K562 (cell line): Measurements from ENCODE around the gene SEMA4G. TPM values are rescaled to one million over a fixed set of nuclear protein-coding genes. Genes with fewer than 3 reads are reported as not detected.

ENCODE experiments used
- ATAC-seq: fragments of 200-7000 bp; cut with Tn5 transposase; 3 replicates; pipeline ENCODE4 v1.9.1; 2020; ENCODE audit warnings: moderate library complexity
- BruUV-seq: library from RNA; stranded (reverse); fragments of 400-500 nt; replicated peaks from 2 replicates; lab custom pipeline; 2021; lab: Mats Ljungman, UMichigan
- CTCF ChIA-PET: fragments of 300-600 bp; formaldehyde crosslinking; extraction: SDS; loops from one replicate; lab custom pipeline; 2021; ENCODE audit warnings: low intra/inter-chr PET ratio; lab: Yijun Ruan, JAX
- POLR2A ChIA-PET: fragments of 300-600, 350-650 bp; sonication (Branson Sonifier 250); formaldehyde crosslinking; extraction: SDS; loops from one replicate; lab custom pipeline; 2021; ENCODE audit warnings: antibody characterized with exemption, inconsistent platforms; lab: Yijun Ruan, JAX
- DNase-seq, 4 experiments: peaks; one replicate each; pipeline versions ENCODE4 v3.0.0 to v3.0.0-alpha.2; 2011 to 2018; ENCODE audit warnings: low spot score in 3 of 4, mixed read lengths in 3 of 4; ENCODE audit errors: extremely low read depth in 1 of 4
- FAIRE-seq: peaks from 2 replicates; lab custom pipeline; 2011; peaks lifted over from hg19 to GRCh38; lab: Jason Lieb, UNC
- H2AFZ ChIP-seq: 2 replicates; pipeline ENCODE4 v1.6.0; 2011; ENCODE audit warnings: low read depth, low read length, control low read depth, inconsistent platforms
- H3K27ac ChIP-seq: fragments of 200-600 bp; 3 replicates; pipeline ENCODE4 v1.8.0; 2011; ENCODE audit warnings: low read depth, mild to moderate bottlenecking, control low read depth, inconsistent platforms, low read length, moderate library complexity, mixed read lengths; ENCODE audit errors: extremely low read depth
- H3K27me3 ChIP-seq, 2 experiments: fragments of 300-600 bp in 1 of 2; 2 replicates in 1 of 2; 3 replicates in 1 of 2; pipeline versions ENCODE4 v1.6.0 to v1.8.0; 2011; ENCODE audit warnings: inconsistent platforms in 2 of 2, low read length in 2 of 2, mild to moderate bottlenecking in 1 of 2, mixed read lengths in 1 of 2, moderate library complexity in 1 of 2; ENCODE audit not compliant: control insufficient read depth in 2 of 2, insufficient read depth in 2 of 2
- H3K36me3 ChIP-seq: fragments of 300-600 bp; 3 replicates; pipeline ENCODE4 v1.8.0; 2011; ENCODE audit warnings: mild to moderate bottlenecking, low read length, inconsistent platforms; ENCODE audit not compliant: control insufficient read depth, insufficient read depth
- H3K4me1 ChIP-seq, 2 experiments: fragments of 200-600 bp in 1 of 2; replicated peaks in 1 of 2; 2 replicates in 1 of 2; 3 replicates in 1 of 2; pipeline versions ENCODE4 v1.5.1 to v1.8.0; 2011; ENCODE audit warnings: inconsistent platforms in 2 of 2, low read length in 2 of 2, mild to moderate bottlenecking in 1 of 2, mixed read lengths in 1 of 2, moderate library complexity in 1 of 2; ENCODE audit not compliant: control insufficient read depth in 2 of 2, insufficient read depth in 2 of 2
- H3K4me2 ChIP-seq: 2 replicates; pipeline ENCODE4 v1.6.1; 2011; ENCODE audit warnings: low read length, control low read depth, inconsistent platforms, mixed read lengths; ENCODE audit not compliant: insufficient read depth
- H3K4me3 ChIP-seq: fragments of 200-600 bp; sonication (generic), shearing (Covaris generic); 2 replicates; pipeline ENCODE4 v1.5.1; 2016; ENCODE audit warnings: control low read depth, inconsistent platforms
- H3K79me2 ChIP-seq: fragments of 200-600 bp; 3 replicates; pipeline ENCODE4 v1.8.0; 2011; ENCODE audit warnings: low read length, inconsistent platforms; ENCODE audit not compliant: control insufficient read depth, insufficient read depth
- H3K9ac ChIP-seq, 2 experiments: 2 replicates each; pipeline versions ENCODE4 v1.6.0 to v1.6.1; 2011; ENCODE audit warnings: low read depth in 2 of 2, low read length in 2 of 2, control low read depth in 1 of 2, inconsistent platforms in 1 of 2, mild to moderate bottlenecking in 1 of 2, mixed read lengths in 1 of 2; ENCODE audit not compliant: insufficient read depth in 1 of 2
- H3K9me1 ChIP-seq: one replicate; pipeline ENCODE4 v1.6.0; 2011; ENCODE audit warnings: inconsistent platforms, mild to moderate bottlenecking, low read length, moderate library complexity; ENCODE audit not compliant: control insufficient read depth, insufficient read depth
- H3K9me3 ChIP-seq: replicated peaks from 2 replicates; pipeline ENCODE4 v1.5.1; 2011; ENCODE audit warnings: low read depth, low read length, inconsistent platforms; ENCODE audit not compliant: control insufficient read depth, insufficient read depth
- H4K20me1 ChIP-seq: replicated peaks from 2 replicates; pipeline ENCODE4 v1.6.1; 2011; ENCODE audit warnings: low read length, inconsistent platforms, mixed read lengths; ENCODE audit not compliant: control insufficient read depth, insufficient read depth
- HSF4 ChIP-seq: fragments of 250-450 bp; sonication (Bioruptor Pico); IDR thresholded peaks from 2 replicates; pipeline ENCODE4 v2.1.2; 2022; ENCODE audit warnings: mild to moderate bottlenecking, moderate library complexity, borderline replicate concordance
- PHTF2 ChIP-seq: fragments of 250-450 bp; sonication (Bioruptor Pico); IDR thresholded peaks from 2 replicates; pipeline ENCODE4 v1.5.0; 2021; ENCODE audit warnings: mild to moderate bottlenecking
- RBFOX2 ChIP-seq: fragments of 200-400 bp; formaldehyde crosslinking; IDR thresholded peaks from 2 replicates; pipeline ENCODE4 v1.6.1; 2017; ENCODE audit warnings: low read depth, mild to moderate bottlenecking, low read length, moderate library complexity
- RBM25 ChIP-seq: fragments of 200-400 bp; formaldehyde crosslinking; IDR thresholded peaks from 2 replicates; pipeline ENCODE4 v1.6.1; 2018; ENCODE audit warnings: low read length, low read depth, moderate library complexity; ENCODE audit not compliant: severe bottlenecking
- TEAD2 ChIP-seq: fragments of 450-650 bp; IDR thresholded peaks from 2 replicates; pipeline ENCODE4 v1.6.1; 2016; ENCODE audit warnings: missing genetic modification characterization, control low read depth, missing compliant biosample characterization
- WHSC1 ChIP-seq: IDR thresholded peaks from one replicate; pipeline ENCODE4 v1.6.1; 2012; ENCODE audit warnings: low read length, control low read depth, inconsistent platforms
- ZC3H11A ChIP-seq: IDR thresholded peaks from 2 replicates; pipeline ENCODE4 v1.6.1; 2012; ENCODE audit warnings: low read depth, low read length, improper control_type of control experiment
- ZNF3 ChIP-seq: fragments of 250-450 bp; sonication (Bioruptor Pico); IDR thresholded peaks from 2 replicates; pipeline ENCODE4 v1.5.0; 2021; ENCODE audit warnings: mild to moderate bottlenecking, moderate library complexity
- ZNF644 ChIP-seq: fragments of 200-800 bp; sonication (Bioruptor generic); IDR thresholded peaks from 2 replicates; pipeline ENCODE4 v1.6.1; 2016; ENCODE audit warnings: low read depth, missing genetic modification characterization, missing compliant biosample characterization
- ZNF77 ChIP-seq: fragments of 250-450 bp; sonication (Bioruptor Pico); IDR thresholded peaks from 2 replicates; pipeline ENCODE4 v1.5.0; 2020
- WGBS: fragments of 100-300 bp; shearing (Covaris generic); methylation state at CpG from one replicate; pipeline ENCODE4 v1.1.6; 2016; ENCODE audit warnings: low coverage, mixed read lengths; ENCODE audit not compliant: insufficient coverage; ENCODE audit errors: missing lambda C conversion rate; 5-methylcytosine and 5-hydroxymethylcytosine counted together
- in situ Hi-C: fragments of 300-500 bp; cut with MboI; formaldehyde crosslinking; loops from 4 replicates; pipeline ENCODE4 v1.15.0; 2018; ENCODE audit warnings: inconsistent platforms, mixed read lengths
- intact Hi-C: fragments of 100-400 bp; cut with micrococcal nuclease; formaldehyde crosslinking; loops from 2 replicates; pipeline ENCODE4 v1.14.2; 2022
- polyA plus RNA-seq, 8 experiments: library from polyadenylated mRNA; depleted of rRNA in 4 of 8; stranded (reverse) in 5 of 8; unstranded in 3 of 8; fragments of >200 nt; fragmentation: Nextera tagmentation in 2 of 8; fragmentation: Illumina TruSeq in 1 of 8; extraction: Ambion mirVana in 2 of 8; extraction: Trizol in 1 of 8; gene quantifications; 2 replicates each; pipeline versions ENCODE4 v1.2.1 to v1.2.3, GENCODE V29; 2011 to 2014; ENCODE audit warnings: inconsistent platforms in 1 of 8, missing spikeins in 1 of 8
- total RNA-seq, 7 experiments: library from RNA; depleted of rRNA in 6 of 7; stranded (reverse); fragments of >200 nt in 6 of 7; fragmentation: Illumina TruSeq in 2 of 7; extraction: Trizol in 2 of 7; gene quantifications; 2 replicates each; pipeline versions ENCODE4 v1.2.1 to v1.2.3, GENCODE V29; 2011 to 2021; ENCODE audit warnings: low replicate concordance in 1 of 7

The SEMA4G gene
- total and polyA plus RNA-seq, 9 of the 15 experiments (the other 6 are each of a cell fraction or from before 2014, with no cell fraction given), result 0.40 to 7.8 (median 1.8) TPM

- FAIRE-seq (no peak), DNase-seq (no peak), ATAC-seq (no peak)
- H3K9me1 ChIP-seq, result no peaks in the 10 kb centered on the region
- in situ Hi-C loops (no loop called here), intact Hi-C loops (no loop called here)
- H3K4me3 ChIP-seq, result no peak overlapping the region
- H3K9me3 ChIP-seq, result no peaks in the 10 kb centered on the region
- H3K79me2 ChIP-seq, result peaks cover 42% of the 10 kb centered on the region
- no peaks in the 10 kb centered on the region for H4K20me1 ChIP-seq
- no peak overlapping the region for H3K27ac ChIP-seq
- WGBS, result 90% methylated on average over 2 of the region's 18 CpGs
- H3K4me2 ChIP-seq, result no peak overlapping the region
- TF ChIP-seq TEAD2 (tag) (no peak), PHTF2 (CRISPR knock-in tag) (no peak), ZNF3 (CRISPR knock-in tag) (no peak), RBFOX2 (peak; percentile 32; the same call in 1 of the 2 replicates), HSF4 (no peak)
- ChIA-PET POLR2A (no interaction called here), CTCF (no interaction called here)
- H2AFZ ChIP-seq, result no peak overlapping the region
- BruUV-seq, result no TSS peak
- H3K36me3 ChIP-seq, result peaks cover 50% of the 10 kb centered on the region; the same call in 2 of the 3 replicates
- H3K4me1 ChIP-seq, result peaks cover 11 to 57% of the 10 kb centered on the region in 2 experiments; a peak in 4 of 5 replicates
- H3K9ac ChIP-seq, result peak overlapping the region in 1 of 2 experiments; percentile 9; a peak in 1 of 4 replicates
- H3K27me3 ChIP-seq, result no peaks in the 10 kb centered on the region
These were observed 34.4 kb downstream of the SEMA4G start for GRCh38 chr10:101003639-101004206.

DNA sequence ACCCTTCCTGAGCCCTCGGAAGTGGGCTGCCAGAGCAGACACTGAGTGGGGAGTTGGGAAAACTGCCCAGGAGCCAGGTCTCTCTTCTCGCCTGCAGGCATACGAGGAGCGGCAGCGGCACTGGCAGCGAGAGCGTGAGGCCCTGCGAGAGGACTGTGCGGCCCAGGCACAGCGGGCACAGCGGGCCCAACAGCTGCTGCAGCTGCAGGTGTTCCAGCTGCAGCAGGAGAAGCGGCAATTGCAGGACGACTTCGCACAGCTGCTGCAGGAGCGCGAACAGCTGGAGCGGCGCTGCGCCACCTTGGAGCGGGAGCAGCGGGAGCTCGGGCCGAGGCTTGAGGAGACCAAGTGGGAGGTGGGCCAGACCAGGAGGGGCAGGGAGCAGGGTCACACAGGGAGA is 36.1 kb downstream of the SEMA4G start:
- H3K9ac ChIP-seq, result no peak overlapping the region
- ATAC-seq (no peak), DNase-seq (no peak), FAIRE-seq (no peak)
- no peaks in the 10 kb centered on the region for H3K27me3 ChIP-seq
- no peak overlapping the region for H2AFZ ChIP-seq
- no peaks in the 10 kb centered on the region for H3K9me1 ChIP-seq
- in situ Hi-C loops, result no loop called here
- H3K4me2 ChIP-seq, result no peak overlapping the region
- no peak overlapping the region for H3K27ac ChIP-seq
- no TSS peak for BruUV-seq
- peaks cover 9 to 53% of the 10 kb centered on the region in 2 experiments; a peak in 4 of 5 replicates for H3K4me1 ChIP-seq
- WGBS, result 94% methylated on average over 7 of the region's 23 CpGs
- CTCF ChIA-PET, result no interaction called here
- POLR2A ChIA-PET, result no interaction called here
- H3K79me2 ChIP-seq, result peaks cover 27% of the 10 kb centered on the region
- H3K36me3 ChIP-seq, result peaks cover 50% of the 10 kb centered on the region; the same call in 2 of the 3 replicates
- intact Hi-C loops, result no loop called here
- no peak overlapping the region for H3K4me3 ChIP-seq
- no peaks in the 10 kb centered on the region for H3K9me3 ChIP-seq
- no peaks in the 10 kb centered on the region for H4K20me1 ChIP-seq
- no peak for TF ChIP-seq WHSC1
- TF ChIP-seq ZNF77 (CRISPR knock-in tag), result no peak
- TF ChIP-seq ZNF644 (tag), result no peak
- no peak for TF ChIP-seq RBM25
- TF ChIP-seq ZC3H11A, result no peak
